VCaP (cell line): ENCODE results near the gene WNT16.

Source experiments
- H3K27ac ChIP-seq: fragments of 450-650 bp; 2 replicates; pipeline ENCODE4 v1.5.1; 2017
- CTCF ChIP-seq: fragments of 450-650 bp; conservative IDR thresholded peaks from 2 replicates; pipeline ENCODE4 v1.5.1; 2017; ENCODE audit warnings: mild to moderate bottlenecking, moderate library complexity

The WNT16 gene

GRCh38 chr7:121301446-121302213, 27.2 kb upstream of the WNT16 start:
- no peak overlapping the region; the same call in 1 of the 2 replicates for H3K27ac ChIP-seq
- TF ChIP-seq CTCF: no peak

- no peak overlapping the region for H3K27ac ChIP-seq
- no peak for TF ChIP-seq CTCF
Measured at GRCh38 chr7:121302214-121302745, 26.5 kb upstream of the WNT16 start.

- no peak for TF ChIP-seq CTCF
- no peak overlapping the region for H3K27ac ChIP-seq
Measured at GRCh38 chr7:121303422-121304101, 25.2 kb upstream of the WNT16 start.

- TF ChIP-seq CTCF: no peak
Measured at GRCh38 chr7:121304102-121304658, 24.6 kb upstream of the WNT16 start.

GRCh38 chr7:121305109-121305508, 23.7 kb upstream of the WNT16 start:
- no peak overlapping the region for H3K27ac ChIP-seq
- TF ChIP-seq CTCF: no peak

More at GRCh38 chr7:121304102-121304658, 24.6 kb upstream of the WNT16 start:
- no peak overlapping the region for H3K27ac ChIP-seq

GRCh38 chr7:121306565-121306964, 22.2 kb upstream of the WNT16 start:
- no peak overlapping the region for H3K27ac ChIP-seq
- no peak for TF ChIP-seq CTCF

- no peak overlapping the region for H3K27ac ChIP-seq
- no peak for TF ChIP-seq CTCF
Measured at GRCh38 chr7:121307021-121307574, 21.7 kb upstream of the WNT16 start.
